NCI-H146 treated with DMSO at 0.1 percent for 48 hours (cell line): ENCODE data around the gene ZSWIM6.

Source experiments
- DNase-seq: peaks from one replicate; lab custom pipeline; 2025; ENCODE audit not compliant: unreplicated experiment; lab: John Stamatoyannopoulos, UW

ZSWIM6 gene

GRCh38 chr5:61582887-61583286 is 250.8 kb downstream of the ZSWIM6 start:
- DNase-seq: no peak

GRCh38 chr5:61586096-61587084 is 254.3 kb downstream of the ZSWIM6 start:
- DNase-seq: no peak

- no peak for DNase-seq
Measured at GRCh38 chr5:61587125-61587524, 255.1 kb downstream of the ZSWIM6 start.

GRCh38 chr5:61588216-61588615 is 256.2 kb downstream of the ZSWIM6 start:
- DNase-seq: no peak

- DNase-seq: no peak
Measured at GRCh38 chr5:61589946-61590345, 257.9 kb downstream of the ZSWIM6 start.

- no peak for DNase-seq
Measured at GRCh38 chr5:61590473-61590872, 258.4 kb downstream of the ZSWIM6 start.

GRCh38 chr5:61591859-61592258 is 259.8 kb downstream of the ZSWIM6 start:
- no peak for DNase-seq

GRCh38 chr5:61595426-61595825 is 263.4 kb downstream of the ZSWIM6 start:
- DNase-seq: no peak
